Neural progenitor cell (in vitro differentiated cells): ENCODE data around the gene MT1E. TPM values are rescaled to one million over a fixed set of nuclear protein-coding genes. Genes with fewer than 3 reads are reported as not detected.

ENCODE experiments used
- DNase-seq: peaks from one replicate; pipeline ENCODE4 v3.0.0-alpha.2; 2016; ENCODE audit warnings: low spot score
- H2AFZ ChIP-seq: fragments of 200-600 bp; sonication (generic); replicated peaks from 2 replicates; pipeline ENCODE4 v1.6.1; 2016; ENCODE audit warnings: antibody characterized with exemption
- H3F3A ChIP-seq: fragments of 200-600 bp; sonication (generic); 2 replicates; pipeline ENCODE4 v1.6.1; 2016; ENCODE audit warnings: antibody characterized with exemption, low read depth
- H3K27ac ChIP-seq: fragments of 200-600 bp; sonication (generic); 2 replicates; pipeline ENCODE4 v1.5.1; 2016; ENCODE audit warnings: mild to moderate bottlenecking
- H3K27me3 ChIP-seq: fragments of 200-600 bp; sonication (generic); 2 replicates; pipeline ENCODE4 v1.6.1; 2016; ENCODE audit warnings: mild to moderate bottlenecking, moderate library complexity
- H3K36me3 ChIP-seq: fragments of 200-600 bp; sonication (generic); 2 replicates; pipeline ENCODE4 v1.5.1; 2016
- H3K4me1 ChIP-seq: fragments of 200-600 bp; sonication (generic); 2 replicates; pipeline ENCODE4 v1.6.1; 2016; ENCODE audit warnings: mixed run types
- H3K4me2 ChIP-seq: fragments of 200-600 bp; sonication (generic); 2 replicates; pipeline ENCODE4 v1.6.1; 2016
- H3K4me3 ChIP-seq: fragments of 200-600 bp; sonication (generic); 2 replicates; pipeline ENCODE4 v1.5.1; 2016
- H3K79me2 ChIP-seq: fragments of 200-600 bp; sonication (generic); 2 replicates; pipeline ENCODE4 v1.6.1; 2016; ENCODE audit warnings: low read depth
- H3K9ac ChIP-seq: fragments of 200-600 bp; sonication (generic); 2 replicates; pipeline ENCODE4 v1.6.1; 2016
- H3K9me3 ChIP-seq: fragments of 200-600 bp; sonication (generic); 2 replicates; pipeline ENCODE4 v1.5.1; 2016; ENCODE audit warnings: low read depth
- H4K20me1 ChIP-seq: fragments of 200-600 bp; sonication (generic); 2 replicates; pipeline ENCODE4 v1.6.1; 2016; ENCODE audit warnings: low read depth
- H3K27ac Mint-ChIP-seq: 3 replicates; pipeline ENCODE4 v1.8.0; 2021; ENCODE audit warnings: mixed read lengths
- H3K27me3 Mint-ChIP-seq: 2 replicates; pipeline ENCODE4 v1.8.0; 2022; ENCODE audit warnings: low read depth, mild to moderate bottlenecking, inconsistent platforms, moderate library complexity, mixed read lengths; ENCODE audit not compliant: insufficient read depth
- H3K36me3 Mint-ChIP-seq: 3 replicates; pipeline ENCODE4 v1.8.0; 2021; ENCODE audit warnings: mixed read lengths
- H3K4me1 Mint-ChIP-seq: 3 replicates; pipeline ENCODE4 v1.8.0; 2021; ENCODE audit warnings: mixed read lengths
- H3K4me3 Mint-ChIP-seq: 3 replicates; pipeline ENCODE4 v1.8.0; 2021; ENCODE audit warnings: mild to moderate bottlenecking, moderate library complexity, mixed read lengths
- H3K9me3 Mint-ChIP-seq: 3 replicates; pipeline ENCODE4 v1.8.0; 2020; ENCODE audit warnings: mixed read lengths
- EZH2 ChIP-seq: fragments of 200-600 bp; sonication (generic); IDR thresholded peaks from 2 replicates; pipeline ENCODE4 v1.6.1; 2017; ENCODE audit warnings: antibody characterized with exemption, mild to moderate bottlenecking, moderate library complexity
- EZH2phosphoT487 ChIP-seq: fragments of 200-600 bp; sonication (generic); IDR thresholded peaks from 2 replicates; pipeline ENCODE4 v1.6.1; 2017; ENCODE audit warnings: antibody characterized with exemption
- total RNA-seq: library from RNA; depleted of rRNA; stranded (reverse); fragments of >200 nt; gene quantifications from 2 replicates; pipeline ENCODE4 v1.2.3, GENCODE V29; 2015; ENCODE audit warnings: low replicate concordance
- TF ChIP-seq, protein P1 (sequence below): fragments of 200-600 bp; sonication (generic); IDR thresholded peaks from 2 replicates; pipeline ENCODE4 v1.5.1; 2017; ENCODE audit warnings: antibody characterized with exemption, mild to moderate bottlenecking

Gene MT1E
- total RNA-seq, 1 donor from 2014 or later, result 2.4 TPM

DNA sequence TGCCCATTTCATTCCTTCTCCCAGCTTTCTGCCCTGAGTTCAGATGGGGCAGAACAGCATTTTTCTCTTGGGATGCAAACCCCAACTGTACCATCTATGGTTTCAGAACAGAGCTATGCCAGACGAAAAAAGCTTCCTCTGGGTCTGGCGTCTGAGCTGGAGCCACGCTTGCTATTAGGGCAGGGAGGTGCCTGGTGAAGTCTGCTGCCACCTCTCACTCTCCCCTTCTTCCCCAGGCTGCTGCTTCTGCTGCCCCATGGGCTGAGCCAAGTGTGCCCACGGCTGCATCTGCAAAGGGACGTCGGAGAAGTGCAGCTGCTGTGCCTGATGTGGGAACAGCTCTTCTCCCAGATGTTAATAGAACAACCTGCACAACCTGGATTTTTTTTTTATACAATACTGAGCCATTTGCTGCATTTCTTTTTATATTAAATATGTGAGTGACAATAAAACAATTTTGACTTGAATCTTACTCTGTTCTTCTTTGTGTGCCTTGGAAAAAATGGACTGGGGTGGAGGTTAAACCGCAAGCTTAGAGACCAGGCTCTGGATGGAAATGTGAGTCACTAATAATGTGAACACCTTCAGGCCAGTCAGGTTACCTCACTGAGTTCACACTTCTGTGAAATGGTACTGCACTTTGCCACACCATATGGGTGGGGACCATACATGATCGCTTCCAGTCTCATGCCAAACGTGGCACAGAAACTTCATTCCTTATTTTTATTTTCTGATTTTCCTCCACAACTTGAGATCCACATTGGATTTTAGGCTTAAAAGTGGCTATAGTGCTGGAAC, 11.2 kb downstream of the MT1E start:
- peaks cover 59% of the 10 kb centered on the region for H4K20me1 ChIP-seq
- H3K27me3 Mint-ChIP-seq, result peaks cover 91% of the 10 kb centered on the region
- peaks cover 16% of the 10 kb centered on the region for H3K4me1 ChIP-seq
- no peak overlapping the region for H3K4me2 ChIP-seq
- no peak overlapping the region for H3K4me3 ChIP-seq
- no peaks in the 10 kb centered on the region for H3K9me3 ChIP-seq
- no peak overlapping the region for H3K9ac ChIP-seq
- no peaks in the 10 kb centered on the region for H3K36me3 ChIP-seq
- peaks cover 100% of the 10 kb centered on the region for H3K27me3 ChIP-seq
- no peak for DNase-seq
- TF ChIP-seq, protein P1, sequence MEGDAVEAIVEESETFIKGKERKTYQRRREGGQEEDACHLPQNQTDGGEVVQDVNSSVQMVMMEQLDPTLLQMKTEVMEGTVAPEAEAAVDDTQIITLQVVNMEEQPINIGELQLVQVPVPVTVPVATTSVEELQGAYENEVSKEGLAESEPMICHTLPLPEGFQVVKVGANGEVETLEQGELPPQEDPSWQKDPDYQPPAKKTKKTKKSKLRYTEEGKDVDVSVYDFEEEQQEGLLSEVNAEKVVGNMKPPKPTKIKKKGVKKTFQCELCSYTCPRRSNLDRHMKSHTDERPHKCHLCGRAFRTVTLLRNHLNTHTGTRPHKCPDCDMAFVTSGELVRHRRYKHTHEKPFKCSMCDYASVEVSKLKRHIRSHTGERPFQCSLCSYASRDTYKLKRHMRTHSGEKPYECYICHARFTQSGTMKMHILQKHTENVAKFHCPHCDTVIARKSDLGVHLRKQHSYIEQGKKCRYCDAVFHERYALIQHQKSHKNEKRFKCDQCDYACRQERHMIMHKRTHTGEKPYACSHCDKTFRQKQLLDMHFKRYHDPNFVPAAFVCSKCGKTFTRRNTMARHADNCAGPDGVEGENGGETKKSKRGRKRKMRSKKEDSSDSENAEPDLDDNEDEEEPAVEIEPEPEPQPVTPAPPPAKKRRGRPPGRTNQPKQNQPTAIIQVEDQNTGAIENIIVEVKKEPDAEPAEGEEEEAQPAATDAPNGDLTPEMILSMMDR, result no peak
- TF ChIP-seq EZH2phosphoT487, result peak; percentile 33
- no peak for TF ChIP-seq EZH2
- peaks cover 3% of the 10 kb centered on the region for H3K9me3 Mint-ChIP-seq
- H3K27ac ChIP-seq, result no peak overlapping the region
- no peaks in the 10 kb centered on the region for H3K79me2 ChIP-seq
- no peak overlapping the region for H3K4me3 Mint-ChIP-seq
- H3F3A ChIP-seq, result no peaks in the 10 kb centered on the region
- H3K36me3 Mint-ChIP-seq, result no peaks in the 10 kb centered on the region
- no peak overlapping the region for H2AFZ ChIP-seq
- H3K4me1 Mint-ChIP-seq, result peaks cover 17% of the 10 kb centered on the region
- H3K27ac Mint-ChIP-seq, result no peak overlapping the region

DNA sequence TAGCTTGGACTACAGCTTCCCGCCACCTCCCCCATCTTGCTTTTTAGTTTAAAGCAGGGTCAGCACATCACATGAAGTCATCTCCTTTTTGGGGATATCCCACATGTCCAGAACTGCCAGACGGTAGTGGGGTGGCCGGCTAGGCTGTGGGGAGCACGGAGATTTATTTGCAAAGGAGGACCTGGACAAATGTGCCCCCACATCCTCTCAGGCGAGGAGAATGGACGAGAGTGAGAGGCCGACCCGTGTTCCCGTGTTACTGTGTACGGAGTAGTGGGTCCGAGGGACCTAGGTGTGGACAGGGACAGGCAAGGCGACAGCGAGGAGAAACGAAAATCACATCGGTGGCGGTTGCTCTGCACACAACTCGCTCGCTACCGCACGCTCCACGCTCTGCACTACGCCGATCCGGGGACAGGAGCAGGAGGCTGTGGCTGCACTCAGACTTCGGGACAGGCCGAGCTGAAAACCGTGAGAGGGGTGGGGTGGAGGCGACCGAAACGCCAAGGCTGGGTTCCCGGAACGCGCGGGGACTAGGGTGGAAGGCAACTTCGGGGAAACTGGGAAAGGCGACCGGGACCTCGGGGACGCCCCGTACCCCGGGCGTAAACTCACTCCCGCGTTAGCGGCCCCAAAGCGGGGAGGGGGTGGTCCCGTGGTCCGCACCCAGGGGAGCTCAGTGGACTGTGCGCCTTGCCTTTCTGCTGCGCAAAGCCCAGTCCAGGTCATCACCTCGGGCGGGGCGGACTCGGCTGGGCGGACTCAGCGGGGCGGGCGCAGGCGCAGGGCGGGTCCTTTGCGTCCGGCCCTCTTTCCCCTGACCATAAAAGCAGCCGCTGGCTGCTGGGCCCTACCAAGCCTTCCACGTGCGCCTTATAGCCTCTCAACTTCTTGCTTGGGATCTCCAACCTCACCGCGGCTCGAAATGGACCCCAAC, 12.5 kb downstream of the MT1E start, which contains the start of gene MT1A:
Gene MT1A, plus strand, starts transcription at position 853 of the 937 bp plus-strand sequence. Its CDS starts 73 bp downstream, at position 926.
- no peak within 1 kb of the TSS for H3K27ac ChIP-seq
- H3K4me2 ChIP-seq, result peak within 1 kb of the TSS; percentile 85
- H3K27me3 ChIP-seq, result peaks cover 100% of the 10 kb centered on the region
- no peak within 1 kb of the TSS for H3K27ac Mint-ChIP-seq
- no peaks in the 10 kb centered on the region for H3F3A ChIP-seq
- H4K20me1 ChIP-seq, result peaks cover 58% of the 10 kb centered on the region
- peaks cover 7% of the 10 kb centered on the region for H3K4me1 ChIP-seq
- H3K4me3 ChIP-seq, result peak within 1 kb of the TSS; percentile 46
- H3K79me2 ChIP-seq, result no peaks in the 10 kb centered on the region
- TF ChIP-seq EZH2phosphoT487, result peak; percentile 98
- peak; percentile 97 for TF ChIP-seq EZH2
- TF ChIP-seq, protein P1, result no peak
- H3K27me3 Mint-ChIP-seq, result peaks cover 94% of the 10 kb centered on the region
- H3K36me3 ChIP-seq, result no peaks in the 10 kb centered on the region
- H3K9me3 ChIP-seq, result no peaks in the 10 kb centered on the region
- peak within 1 kb of the TSS; percentile 71 for H3K4me3 Mint-ChIP-seq
- H3K9me3 Mint-ChIP-seq, result peaks cover 3% of the 10 kb centered on the region
- no peak within 1 kb of the TSS for H3K9ac ChIP-seq
- no peak within 1 kb of the TSS for H2AFZ ChIP-seq
- H3K4me1 Mint-ChIP-seq, result peaks cover 12% of the 10 kb centered on the region
- DNase-seq, result peak; percentile 80
- H3K36me3 Mint-ChIP-seq, result no peaks in the 10 kb centered on the region

DNA sequence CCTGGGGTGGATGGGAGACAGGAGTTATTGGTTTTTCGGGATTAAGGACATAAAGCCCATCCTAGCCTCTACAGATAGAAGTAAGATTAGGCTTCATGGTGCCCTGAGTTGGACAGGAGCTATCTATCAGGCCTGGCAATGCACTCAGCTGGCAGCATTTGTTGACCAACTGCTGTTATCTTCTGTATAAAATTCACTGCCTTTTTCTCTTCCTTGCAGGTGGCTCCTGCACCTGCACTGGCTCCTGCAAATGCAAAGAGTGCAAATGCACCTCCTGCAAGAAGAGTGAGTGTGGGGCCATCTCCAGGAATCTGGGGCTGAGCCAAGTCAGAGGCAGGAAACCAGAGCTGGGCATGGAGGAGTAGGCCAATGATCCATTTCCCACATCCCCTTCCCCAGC, 13.5 kb downstream of the MT1E start:
- Histone ChIP-seq H3K4me3 (no peak overlapping the region), H3K4me1 (peaks cover 7% of the 10 kb centered on the region), H3K9me3 (no peaks in the 10 kb centered on the region), H4K20me1 (peaks cover 60% of the 10 kb centered on the region), H3F3A (no peaks in the 10 kb centered on the region), H3K4me2 (no peak overlapping the region), H3K79me2 (no peaks in the 10 kb centered on the region), H3K36me3 (no peaks in the 10 kb centered on the region), H2AFZ (no peak overlapping the region), H3K27me3 (peaks cover 100% of the 10 kb centered on the region), H3K27ac (no peak overlapping the region), H3K9ac (no peak overlapping the region)
- no peak for TF ChIP-seq EZH2
- TF ChIP-seq, protein P1, result no peak
- no peak for TF ChIP-seq EZH2phosphoT487
- Mint-ChIP-seq H3K27ac (no peak overlapping the region), H3K36me3 (no peaks in the 10 kb centered on the region), H3K4me3 (no peak overlapping the region), H3K27me3 (peaks cover 93% of the 10 kb centered on the region), H3K4me1 (peaks cover 16% of the 10 kb centered on the region), H3K9me3 (peaks cover 3% of the 10 kb centered on the region)
- DNase-seq, result no peak
